T-helper 1 cell (primary cell): ENCODE data around the gene NBPF3.
"Not testable (repeated sequence)": the region's sequence is repeated elsewhere in the genome, so short reads cannot be mapped to it uniquely, and the experiment has no call there.

Source experiments
- DNase-seq, 5 donors: peaks; one replicate each; pipeline ENCODE4 v3.0.0-alpha.2; 2012 to 2020

The NBPF3 gene

GRCh38 chr1:21519486-21520070 lies 79.6 kb downstream of the NBPF3 start:
- DNase-seq: not testable (repeated sequence)

DNA sequence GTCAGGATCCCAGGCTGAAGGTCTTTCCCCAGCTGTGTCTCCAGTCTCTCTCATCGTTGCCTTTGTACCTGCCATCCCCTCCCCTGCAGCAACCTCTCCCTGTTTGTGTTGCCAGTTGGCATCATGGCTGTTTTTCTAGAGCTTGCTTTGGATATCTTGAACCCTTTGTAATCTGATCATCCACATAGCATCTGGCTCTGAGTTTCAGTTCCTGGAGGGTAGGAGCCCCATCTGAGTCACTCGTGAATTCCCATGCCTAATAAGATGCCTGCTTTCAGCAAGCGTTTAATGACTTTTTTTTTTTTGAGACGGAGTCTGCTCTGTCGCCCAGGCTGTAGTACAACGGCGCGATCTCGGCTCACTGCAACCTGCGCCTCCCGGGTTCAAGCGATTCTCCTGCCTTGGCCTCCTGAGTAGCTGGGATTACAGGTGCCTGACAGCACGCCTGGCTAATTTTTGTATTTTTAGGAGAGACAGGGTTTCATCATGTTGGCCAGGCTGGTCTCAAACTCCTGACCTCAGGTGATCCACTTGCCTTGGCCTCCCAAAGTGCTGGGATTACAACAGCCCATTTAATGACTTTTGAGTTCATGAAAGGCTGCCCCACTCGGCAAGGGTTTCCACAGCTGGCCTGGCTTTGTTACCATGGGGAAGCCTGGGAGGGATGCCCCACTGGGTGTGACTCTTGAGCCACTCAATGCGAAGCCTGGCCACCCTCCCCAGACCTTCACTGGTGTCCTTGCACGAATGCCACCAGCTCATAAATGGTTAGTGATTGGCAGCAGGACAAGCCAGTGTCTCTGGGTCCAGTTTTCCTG lies 81.2 kb downstream of the NBPF3 start:
- DNase-seq: no peak

DNA sequence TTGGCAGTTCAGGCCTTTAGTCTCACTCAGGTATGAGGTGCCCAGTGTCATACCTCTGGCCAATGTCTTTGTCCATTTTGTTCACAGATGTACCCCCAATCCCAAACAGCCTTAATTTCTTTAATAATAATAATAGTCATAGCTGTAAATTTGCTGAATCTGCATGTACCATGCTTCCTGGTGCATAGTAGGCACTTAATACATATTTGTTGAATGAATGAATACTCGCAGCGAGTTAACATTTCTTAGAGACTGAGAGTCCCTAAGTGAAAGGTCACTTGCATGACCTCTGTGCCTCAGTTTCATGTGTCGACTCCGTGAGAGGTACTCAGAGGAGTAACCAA lies 81.8 kb downstream of the NBPF3 start:
- no peak for DNase-seq

DNA sequence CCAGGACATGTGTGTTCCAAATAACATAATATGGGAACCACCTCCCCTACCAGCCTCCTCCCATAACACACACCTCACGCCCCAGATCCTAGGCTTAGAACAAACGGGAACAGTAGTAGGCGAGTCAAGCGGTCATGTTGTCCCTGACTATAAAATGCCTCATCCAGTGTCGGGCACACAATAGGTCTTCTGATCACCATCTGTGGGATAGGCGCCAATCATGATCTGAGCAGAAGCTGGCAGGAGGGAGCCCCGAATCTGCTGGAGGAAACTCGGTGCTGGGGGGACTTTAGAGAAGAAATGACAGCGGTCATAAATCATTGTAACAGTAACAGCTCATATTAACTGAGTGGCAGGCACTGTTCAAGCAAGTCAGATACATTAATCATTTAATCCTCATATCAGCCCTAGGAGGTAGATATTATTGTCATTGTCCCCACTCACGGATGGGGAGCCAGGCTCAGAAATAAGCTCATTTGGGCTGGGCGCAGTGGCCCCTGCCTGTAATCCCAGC lies 82.6 kb downstream of the NBPF3 start:
- no peak for DNase-seq

DNA sequence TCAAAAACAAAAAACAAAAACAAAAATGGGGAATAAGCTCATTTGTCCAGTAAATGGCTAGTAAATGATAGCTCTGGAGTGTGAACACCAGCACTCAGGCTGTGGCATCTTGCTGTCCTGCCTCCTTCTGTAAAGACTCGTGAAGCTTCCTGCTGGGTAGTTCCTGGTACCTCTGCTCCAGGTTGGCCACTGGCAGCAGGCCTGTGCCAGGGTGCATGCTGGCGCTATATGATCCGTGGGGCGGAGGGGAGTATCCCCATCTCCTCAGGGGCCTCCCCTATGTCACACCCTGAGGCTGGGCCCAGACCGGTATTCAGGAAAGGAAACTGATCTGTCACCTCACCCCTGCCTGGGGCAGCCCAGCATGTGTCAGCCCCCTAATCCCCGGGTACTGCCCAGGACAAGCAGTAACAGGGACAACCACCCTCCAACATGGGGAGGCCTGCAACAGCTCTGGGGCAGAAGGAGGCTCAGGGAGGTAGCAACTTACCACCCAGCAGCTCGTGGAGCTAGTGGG lies 83.4 kb downstream of the NBPF3 start:
- DNase-seq: no peak

GRCh38 chr1:21524220-21524619 lies 84.3 kb downstream of the NBPF3 start:
- no peak for DNase-seq

- no peak for DNase-seq
Observed at GRCh38 chr1:21524686-21525339, 84.9 kb downstream of the NBPF3 start.

DNA sequence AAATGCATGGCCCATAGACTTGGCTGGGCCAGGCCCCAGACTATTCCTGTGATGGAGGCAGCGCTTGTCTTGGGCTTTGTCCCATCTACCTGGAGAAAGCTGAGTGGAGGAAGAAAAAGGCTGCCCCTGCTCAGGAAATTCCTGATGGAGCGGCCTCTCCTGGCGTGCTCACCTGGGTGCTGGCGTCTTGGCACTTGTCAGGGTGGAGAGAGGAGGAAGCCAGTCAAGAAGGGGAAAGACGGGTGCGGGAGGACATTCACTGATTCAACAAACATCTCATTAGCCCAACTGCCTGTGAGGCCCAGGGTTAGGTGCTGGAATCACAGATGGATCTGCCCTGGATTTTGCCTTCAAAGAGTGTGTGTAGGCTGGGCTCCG lies 85.4 kb downstream of the NBPF3 start:
- DNase-seq: no peak

GRCh38 chr1:21526441-21526840 lies 86.5 kb downstream of the NBPF3 start:
- DNase-seq: no peak

DNA sequence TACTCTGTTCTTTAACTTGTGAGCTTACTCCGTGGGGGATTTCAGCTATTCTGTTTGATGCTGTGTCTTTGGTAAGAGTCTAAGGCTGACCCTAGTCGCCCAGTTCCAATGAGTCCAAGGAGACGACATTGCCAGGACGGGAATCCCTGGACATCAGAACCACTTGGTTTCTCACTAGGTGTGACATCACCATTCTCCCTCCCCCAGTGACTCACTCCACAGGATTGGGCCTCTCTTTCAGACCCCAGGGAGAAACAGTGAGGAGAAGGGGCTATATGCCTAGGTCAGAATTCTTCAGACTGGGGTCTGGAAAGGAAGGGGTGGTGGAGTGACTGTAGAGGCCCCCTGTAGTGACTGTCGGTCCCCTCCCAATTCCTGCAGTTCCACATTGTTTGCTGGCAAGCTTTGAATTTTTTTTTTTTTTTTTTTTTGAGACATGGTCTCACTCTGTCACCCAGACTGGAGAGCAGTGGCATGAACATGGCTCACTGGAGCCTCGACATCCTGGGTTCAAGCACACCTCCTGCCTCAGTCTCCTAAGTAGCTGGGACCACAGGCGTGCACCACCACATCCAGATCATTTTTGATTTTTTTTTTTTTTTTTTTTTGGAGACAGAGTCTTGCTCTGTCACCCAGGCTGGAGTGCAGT lies 90.6 kb downstream of the NBPF3 start:
- DNase-seq: no peak

DNA sequence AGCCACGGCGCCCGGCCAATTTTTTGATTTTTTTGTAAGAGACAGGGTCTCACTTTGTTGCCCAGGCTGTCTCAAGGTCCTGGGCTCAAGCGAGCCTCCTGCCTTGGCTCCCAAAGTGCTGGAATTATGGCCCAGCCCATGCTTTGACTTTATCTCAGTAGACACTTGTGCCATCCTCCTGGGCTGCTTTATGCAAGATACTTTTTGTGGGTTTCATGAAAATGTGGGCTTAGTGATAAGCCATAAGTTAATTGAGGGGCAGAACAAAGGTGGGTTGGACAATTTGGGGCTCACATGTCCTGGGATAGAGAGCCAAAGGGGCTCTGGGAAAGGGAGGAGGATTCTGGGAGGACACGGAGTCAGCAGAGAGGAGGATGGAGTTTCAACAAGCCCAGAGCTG lies 91.3 kb downstream of the NBPF3 start:
- DNase-seq: no peak

DNA sequence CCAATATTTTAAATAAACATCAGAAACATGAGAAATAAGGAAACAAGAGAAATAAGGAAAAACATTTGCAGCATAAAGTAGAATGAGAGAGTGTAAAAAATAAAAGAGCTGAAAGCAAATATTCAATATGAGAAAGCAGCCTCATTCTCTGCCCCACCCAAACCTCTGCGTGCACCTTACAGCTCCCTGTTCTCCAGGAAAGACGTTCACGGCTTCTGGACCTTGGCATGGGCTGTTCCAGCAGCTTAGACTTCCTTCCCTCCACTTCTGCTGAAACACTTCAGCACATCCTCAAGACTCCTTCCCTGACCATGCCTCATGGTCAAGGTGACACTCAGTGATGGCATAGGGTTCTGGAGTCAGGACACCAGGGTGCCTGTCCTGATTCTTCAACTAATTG lies 92.6 kb downstream of the NBPF3 start:
- no peak for DNase-seq

DNA sequence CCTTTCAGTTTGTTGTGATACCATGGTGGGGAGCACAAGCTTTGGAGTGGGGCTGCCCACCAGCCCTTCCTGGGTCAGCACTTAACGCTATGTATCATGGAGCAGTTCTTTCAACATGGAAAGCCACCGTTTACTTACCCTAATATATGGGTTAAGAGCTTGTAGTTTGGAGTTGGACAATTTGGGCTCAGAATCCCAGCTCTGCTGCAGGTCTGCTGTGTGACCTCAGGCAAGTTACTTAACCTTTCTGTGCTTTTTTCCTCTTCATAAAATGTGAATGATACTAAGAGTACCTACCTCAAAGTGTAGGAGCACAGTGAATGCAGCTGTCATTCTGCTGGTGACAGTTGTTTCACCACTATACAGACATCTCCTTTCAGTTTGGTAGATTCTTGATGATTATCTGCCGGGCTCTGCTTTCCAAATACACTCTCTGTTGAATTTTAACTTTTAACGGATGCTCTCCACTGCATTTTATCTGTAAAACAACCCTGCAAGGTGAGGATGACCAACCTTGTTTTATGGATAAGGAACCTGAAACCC lies 93.1 kb downstream of the NBPF3 start:
- DNase-seq: no peak

DNA sequence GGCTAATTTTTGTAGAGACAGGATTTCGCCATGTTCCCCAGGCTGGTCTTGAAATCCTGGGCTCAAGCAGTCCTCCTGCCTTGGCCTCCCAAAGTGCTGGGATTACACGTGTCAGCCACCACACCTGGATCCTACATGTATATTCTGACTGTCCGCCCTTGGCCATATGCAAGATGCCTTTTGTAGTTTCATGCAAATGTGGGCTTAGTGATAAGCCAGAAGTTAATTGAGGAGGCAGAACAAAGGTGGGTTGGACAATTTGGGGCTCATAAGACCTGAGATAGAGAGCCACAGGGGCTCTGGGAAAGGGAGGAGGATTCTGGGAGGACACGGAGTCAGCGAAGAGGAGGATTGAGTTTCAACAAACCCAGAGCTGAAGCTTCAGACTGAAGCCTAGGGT lies 94.2 kb downstream of the NBPF3 start:
- DNase-seq: no peak
